Kidney (tissue), 14 donors: Measurements from ENCODE around the gene BYSL. TPM values are rescaled to one million over a fixed set of nuclear protein-coding genes. Genes with fewer than 3 reads are reported as not detected.

Experiments used
- DNase-seq, 5 donors: peaks; one replicate each; pipeline ENCODE4 v3.0.0-alpha.2; 2013 to 2020
- FAIRE-seq: peaks from 2 replicates; lab custom pipeline; 2012; peaks lifted over from hg19 to GRCh38; lab: Jason Lieb, UNC
- H3K27ac ChIP-seq, 2 donors: one replicate each; pipeline ENCODE4 v1.7.0; 2013; ENCODE audit warnings: low read depth in 2 of 2, low read length in 2 of 2, inconsistent platforms in 1 of 2
- H3K27me3 ChIP-seq: one replicate; pipeline ENCODE4 v1.7.1; 2013; ENCODE audit warnings: low read length, inconsistent platforms; ENCODE audit not compliant: control insufficient read depth, insufficient read depth
- H3K36me3 ChIP-seq, 3 donors: one replicate each; pipeline versions ENCODE4 v1.7.0 to v1.7.1; 2013; ENCODE audit warnings: low read length in 3 of 3, control low read depth in 1 of 3, inconsistent platforms in 1 of 3; ENCODE audit not compliant: insufficient read depth in 3 of 3, control insufficient read depth in 2 of 3
- H3K4me1 ChIP-seq, 3 donors: one replicate each; pipeline versions ENCODE4 v1.7.0 to v1.7.1; 2013; ENCODE audit warnings: low read length in 3 of 3, inconsistent platforms in 1 of 3, low read depth in 1 of 3; ENCODE audit not compliant: control insufficient read depth in 2 of 3, insufficient read depth in 2 of 3
- H3K4me3 ChIP-seq, 3 donors: one replicate each; pipeline versions ENCODE4 v1.7.0 to v1.8.1; 2013; ENCODE audit warnings: low read length in 3 of 3, control low read depth in 1 of 3, inconsistent platforms in 1 of 3
- H3K9ac ChIP-seq, 3 donors: one replicate each; pipeline versions ENCODE4 v1.7.0 to v1.7.1; 2013; ENCODE audit warnings: low read length in 3 of 3, control low read depth in 1 of 3, inconsistent platforms in 1 of 3
- H3K9me3 ChIP-seq, 3 donors: one replicate each; pipeline versions ENCODE4 v1.7.0 to v1.7.1; 2013; ENCODE audit warnings: low read length in 3 of 3, control low read depth in 1 of 3, inconsistent platforms in 1 of 3; ENCODE audit not compliant: control insufficient read depth in 2 of 3, insufficient read depth in 1 of 3
- CTCF ChIP-seq: IDR thresholded peaks from 3 replicates; pipeline ENCODE4 v1.5.1; 2012; ENCODE audit warnings: mild to moderate bottlenecking, moderate library complexity, borderline replicate concordance; ENCODE audit not compliant: insufficient read depth; ENCODE audit errors: extremely low read depth
- intact Hi-C: fragments of 100-400 bp; cut with DNase I; formaldehyde crosslinking; loops from one replicate; pipeline ENCODE4 v1.11.1; 2022
- polyA plus RNA-seq: library from polyadenylated mRNA; stranded (reverse); fragments of 350-450 nt; fragmentation: Illumina TruSeq; extraction: RNeasy Lipid Tissue Mini Kit (QIAGEN cat#74804); gene quantifications from one replicate; pipeline ENCODE4 v1.2.3, GENCODE V29; 2014; ENCODE audit warnings: low read depth, low replicate concordance; ENCODE audit not compliant: insufficient read depth
- total RNA-seq: library from RNA; stranded (reverse); fragmentation: NEBNext Ultra II Directional; extraction: Animal tissue kit (Norgen Biotek cat#: 25700); gene quantifications from one replicate; pipeline ENCODE4 v1.2.1, GENCODE V29; 2021
- donor health status: control.
- donor health status: control.
- donor health status: control.
- donor health status: control.
- donor health status: control.
- donor health status: DM: yes; HTN: yes; CAD: no.
- donor health status: Normal renal cell carcinoma (clear cell type).

Gene BYSL
- total and polyA plus RNA-seq, 2 donors from 2014 or later = 10.1 to 14.3 TPM

DNA sequence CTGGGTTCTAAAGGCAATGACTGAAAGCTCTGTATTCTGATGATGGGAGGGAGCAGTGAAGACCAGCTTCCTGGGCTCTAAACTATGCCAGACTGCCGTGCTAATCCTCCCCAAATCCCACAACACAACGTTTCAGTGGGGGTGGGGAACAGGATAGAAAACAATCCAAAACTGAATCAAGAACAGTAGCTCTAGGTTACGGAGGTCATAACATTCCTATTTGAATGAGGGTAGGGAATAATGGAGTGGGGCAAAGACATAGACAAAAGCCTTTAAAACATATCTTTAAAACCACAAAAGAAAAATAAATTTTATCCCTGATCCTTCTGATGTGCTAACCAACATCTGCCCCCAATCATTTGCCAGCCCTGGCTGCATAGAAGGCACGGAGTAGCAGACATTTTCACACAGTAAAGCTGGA, 34.0 kb upstream of the BYSL start:
- Histone ChIP-seq H3K36me3 (no peaks in the 10 kb centered on the region), H3K9ac (no peak overlapping the region), H3K4me1 (no peaks in the 10 kb centered on the region), H3K27me3 (no peaks in the 10 kb centered on the region), H3K4me3 (no peak overlapping the region), H3K9me3 (no peaks in the 10 kb centered on the region), H3K27ac (no peak overlapping the region)
- DNase-seq (no peak), FAIRE-seq (no peak)
- intact Hi-C loops = no loop called here
- no peak for TF ChIP-seq CTCF

- Histone ChIP-seq H3K4me3 (no peak overlapping the region), H3K36me3 (no peaks in the 10 kb centered on the region), H3K9me3 (no peaks in the 10 kb centered on the region), H3K27ac (no peak overlapping the region), H3K27me3 (no peaks in the 10 kb centered on the region), H3K4me1 (peaks cover 3 to 13% (median 4%) of the 10 kb centered on the region in 3 donors), H3K9ac (no peak overlapping the region)
- TF ChIP-seq CTCF = no peak
- no peak for FAIRE-seq
- intact Hi-C loops = no loop called here
- DNase-seq = peak in 2 of 5 donors; percentile 2 to 16
Observed at GRCh38 chr6:41892921-41893564, 28.3 kb upstream of the BYSL start.

GRCh38 chr6:41894366-41895299, 26.7 kb upstream of the BYSL start:
- peak in 4 of 5 donors; percentile 23 to 59 (median 48) for DNase-seq
- H3K27ac ChIP-seq = peak overlapping the region in 1 of 2 donors; percentile 45
- no peak for TF ChIP-seq CTCF
- H3K4me1 ChIP-seq = peaks cover 3 to 13% (median 4%) of the 10 kb centered on the region in 3 donors
- H3K27me3 ChIP-seq = no peaks in the 10 kb centered on the region
- H3K4me3 ChIP-seq = peak overlapping the region; percentile 79 to 85 (median 82)
- H3K36me3 ChIP-seq = no peaks in the 10 kb centered on the region
- H3K9ac ChIP-seq = peak overlapping the region; percentile 56 to 80 (median 65)
- FAIRE-seq = no peak
- H3K9me3 ChIP-seq = no peaks in the 10 kb centered on the region
- intact Hi-C loops = no loop called here
